IMR-90 (cell line): Measurements from ENCODE around the gene SYT15B. TPM values are rescaled to one million over a fixed set of nuclear protein-coding genes. Genes with fewer than 3 reads are reported as not detected.
"Not testable (repeated sequence)": the region's sequence is repeated elsewhere in the genome, so short reads cannot be mapped to it uniquely, and the experiment has no call there.

ENCODE experiments used
- ATAC-seq: fragments of 200-7000 bp; cut with Tn5 transposase; 2 replicates; pipeline ENCODE4 v1.9.1; 2020; ENCODE audit warnings: low read depth, mild to moderate bottlenecking, moderate library complexity
- BruUV-seq: library from RNA; stranded (reverse); fragments of 400-500 nt; replicated peaks from 2 replicates; lab custom pipeline; 2021; lab: Mats Ljungman, UMichigan
- CTCF ChIA-PET: fragments of 300-600 bp; formaldehyde crosslinking; extraction: SDS; loops from one replicate; lab custom pipeline; 2021; ENCODE audit warnings: antibody characterized with exemption; lab: Yijun Ruan, JAX
- POLR2A ChIA-PET: fragments of 300-600 bp; sonication (Branson Sonifier 250); formaldehyde crosslinking; loops from one replicate; lab custom pipeline; 2022; ENCODE audit warnings: antibody characterized with exemption; ENCODE audit not compliant: unreplicated experiment; lab: Charles Lee
- DNase-seq: peaks from one replicate; pipeline ENCODE4 v3.0.0; 2013
- H2AFZ ChIP-seq: replicated peaks from 2 replicates; pipeline ENCODE3; 2013; ENCODE audit warnings: low read length, mild to moderate bottlenecking; ENCODE audit not compliant: poor library complexity
- H2AK5ac ChIP-seq: 2 replicates; pipeline ENCODE4 v1.6.1; 2013; ENCODE audit warnings: low read depth, low read length, inconsistent platforms
- H2AK9ac ChIP-seq: replicated peaks from 2 replicates; pipeline ENCODE3; 2013; ENCODE audit warnings: mild to moderate bottlenecking, low read depth, low read length, moderate library complexity; ENCODE audit not compliant: poor library complexity
- H2BK120ac ChIP-seq: 2 replicates; pipeline ENCODE4 v1.6.1; 2013; ENCODE audit warnings: low read depth, low read length, inconsistent platforms
- H2BK15ac ChIP-seq: 3 replicates; pipeline ENCODE4 v1.6.1; 2013; ENCODE audit warnings: low read depth, low read length, inconsistent platforms
- H2BK20ac ChIP-seq: 2 replicates; pipeline ENCODE4 v1.6.1; 2013; ENCODE audit warnings: low read depth, mild to moderate bottlenecking, inconsistent platforms, low read length, moderate library complexity
- H2BK5ac ChIP-seq: 2 replicates; pipeline ENCODE4 v1.6.1; 2013; ENCODE audit warnings: mild to moderate bottlenecking, low read depth, low read length, inconsistent platforms; ENCODE audit not compliant: poor library complexity, severe bottlenecking
- H3K14ac ChIP-seq: replicated peaks from 2 replicates; pipeline ENCODE4 v1.6.1; 2013; ENCODE audit warnings: low read depth, low read length, inconsistent platforms
- H3K18ac ChIP-seq: 2 replicates; pipeline ENCODE4 v1.6.1; 2013; ENCODE audit warnings: low read depth, low read length, control low read depth
- H3K23ac ChIP-seq: 2 replicates; pipeline ENCODE4 v1.6.1; 2013; ENCODE audit warnings: low read depth, low read length, inconsistent platforms
- H3K27ac ChIP-seq: 2 replicates; pipeline ENCODE4 v1.5.1; 2013; ENCODE audit warnings: mild to moderate bottlenecking, control low read depth, low read length; ENCODE audit not compliant: insufficient read depth
- H3K27me3 ChIP-seq: 2 replicates; pipeline ENCODE4 v1.6.1; 2013; ENCODE audit warnings: low read length; ENCODE audit not compliant: control insufficient read depth, insufficient read depth
- H3K36me3 ChIP-seq: 2 replicates; pipeline ENCODE4 v1.6.1; 2013; ENCODE audit warnings: low read length, mixed read lengths; ENCODE audit not compliant: control insufficient read depth, insufficient read depth
- H3K4ac ChIP-seq: 2 replicates; pipeline ENCODE4 v1.6.1; 2013; ENCODE audit warnings: low read depth, low read length, inconsistent platforms
- H3K4me1 ChIP-seq: 2 replicates; pipeline ENCODE4 v1.6.1; 2013; ENCODE audit warnings: low read length, mixed read lengths; ENCODE audit not compliant: control insufficient read depth, insufficient read depth
- H3K4me2 ChIP-seq: 2 replicates; pipeline ENCODE4 v1.6.1; 2013; ENCODE audit warnings: low read depth, mild to moderate bottlenecking, control low read depth, low read length, moderate library complexity
- H3K4me3 ChIP-seq: 2 replicates; pipeline ENCODE4 v1.5.1; 2013; ENCODE audit warnings: low read depth, mild to moderate bottlenecking, control low read depth, low read length, moderate library complexity; ENCODE audit not compliant: insufficient read depth
- H3K56ac ChIP-seq: 2 replicates; pipeline ENCODE4 v1.6.1; 2013; ENCODE audit warnings: low read length, inconsistent platforms; ENCODE audit not compliant: insufficient read depth; ENCODE audit errors: extremely low read depth
- H3K79me1 ChIP-seq, 2 experiments: 2 replicates each; pipeline ENCODE4 v1.6.1; 2013; ENCODE audit warnings: low read length in 2 of 2, inconsistent platforms in 1 of 2, low read depth in 1 of 2
- H3K9ac ChIP-seq: 2 replicates; pipeline ENCODE4 v1.6.1; 2013; ENCODE audit warnings: low read depth, low read length, control low read depth
- H3K9me1 ChIP-seq: 2 replicates; pipeline ENCODE4 v1.6.1; 2013; ENCODE audit warnings: low read length, inconsistent platforms; ENCODE audit not compliant: insufficient read depth
- H3K9me3 ChIP-seq: 2 replicates; pipeline ENCODE4 v1.6.1; 2013; ENCODE audit warnings: low read length; ENCODE audit not compliant: control insufficient read depth, insufficient read depth
- H4K20me1 ChIP-seq: 2 replicates; pipeline ENCODE4 v1.6.1; 2013; ENCODE audit warnings: low read length, inconsistent platforms; ENCODE audit not compliant: insufficient read depth
- H4K5ac ChIP-seq: 2 replicates; pipeline ENCODE4 v1.6.1; 2013; ENCODE audit warnings: mild to moderate bottlenecking, low read depth, low read length, control low read depth
- H4K8ac ChIP-seq, 2 experiments: 2 replicates each; pipeline ENCODE4 v1.6.1; 2013; ENCODE audit warnings: low read depth in 2 of 2, low read length in 2 of 2, control low read depth in 1 of 2, inconsistent platforms in 1 of 2
- H4K91ac ChIP-seq: 2 replicates; pipeline ENCODE4 v1.6.1; 2013; ENCODE audit warnings: low read depth, low read length, inconsistent platforms; ENCODE audit not compliant: insufficient read depth
- WGBS, 2 experiments: methylation state at CpG; one replicate each; pipeline versions ENCODE4 v1.1.5 to v1.1.7; 2013; ENCODE audit warnings: missing lambda C conversion rate in 2 of 2; ENCODE audit not compliant: insufficient read length in 1 of 2; ENCODE audit errors: extremely low coverage in 2 of 2; 5-methylcytosine and 5-hydroxymethylcytosine counted together
- dilution Hi-C: fragments of 300-500 bp; cut with HindIII; formaldehyde crosslinking; loops from one replicate; pipeline ENCODE4 v1.14.3; 2018; ENCODE audit warnings: low sequenced_read_pairs; ENCODE audit not compliant: unreplicated experiment
- in situ Hi-C: fragments of 300-500 bp; cut with MboI; formaldehyde crosslinking; loops from 3 replicates; pipeline ENCODE4 v1.14.3; 2019; ENCODE audit warnings: low sequenced_read_pairs, inconsistent platforms, mixed read lengths
- intact Hi-C: fragments of 100-400 bp; cut with micrococcal nuclease; formaldehyde crosslinking; loops from 2 replicates; pipeline ENCODE4 v1.10.0; 2022
- polyA plus RNA-seq, 3 experiments: library from polyadenylated mRNA; depleted of rRNA; stranded (reverse); fragments of >200 nt; gene quantifications; 2 replicates each; pipeline ENCODE4 v1.2.3, GENCODE V29; 2012; ENCODE audit warnings: low replicate concordance in 1 of 3
- total RNA-seq: library from RNA; depleted of rRNA; stranded (reverse); fragments of >200 nt; gene quantifications from 2 replicates; pipeline ENCODE4 v1.2.3, GENCODE V29; 2012

Gene SYT15B
- total and polyA plus RNA-seq, 2 of the 4 experiments (the other 2 are of a cell fraction), result 0.54 to 0.96 TPM

DNA sequence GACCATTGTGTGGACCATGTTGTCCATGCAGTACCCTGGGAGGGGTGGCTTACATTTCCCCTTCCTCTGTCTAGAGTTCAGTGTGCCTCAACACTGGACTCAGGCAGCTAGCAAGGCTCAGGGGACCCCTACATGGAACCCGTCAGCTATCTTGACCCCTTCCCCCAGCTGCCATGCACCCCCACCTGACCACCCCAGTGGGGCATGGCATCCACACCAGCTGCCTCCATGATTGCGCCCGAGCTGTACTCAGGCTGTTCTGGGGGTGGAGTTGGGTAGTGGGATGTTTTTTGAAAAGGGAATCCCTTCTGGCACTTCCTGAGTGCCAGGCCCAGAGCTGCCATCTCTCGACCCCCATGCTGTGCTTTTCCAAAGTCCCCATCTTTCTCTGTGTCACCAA, 1.8 kb upstream of the SYT15B start:
- H3K9me3 ChIP-seq, H3K4ac ChIP-seq, H2BK120ac ChIP-seq, dilution Hi-C loops, H3K36me3 ChIP-seq, H4K5ac ChIP-seq, H3K18ac ChIP-seq, H3K27ac ChIP-seq, H4K91ac ChIP-seq, H4K20me1 ChIP-seq, H3K4me3 ChIP-seq, BruUV-seq, H2BK15ac ChIP-seq, H2BK5ac ChIP-seq, DNase-seq, ATAC-seq, CTCF ChIA-PET, H3K79me1 ChIP-seq, H2BK20ac ChIP-seq, H3K4me1 ChIP-seq, H3K56ac ChIP-seq, H2AFZ ChIP-seq, H3K4me2 ChIP-seq, in situ Hi-C loops, H2AK5ac ChIP-seq, H2AK9ac ChIP-seq, H3K9ac ChIP-seq, H3K27me3 ChIP-seq, intact Hi-C loops, H3K23ac ChIP-seq, H3K9me1 ChIP-seq, POLR2A ChIA-PET, H3K14ac ChIP-seq, H4K8ac ChIP-seq: not testable (repeated sequence)
- WGBS, 2 experiments, result no CpG with 5 or more reads among the region's 4 CpGs

DNA sequence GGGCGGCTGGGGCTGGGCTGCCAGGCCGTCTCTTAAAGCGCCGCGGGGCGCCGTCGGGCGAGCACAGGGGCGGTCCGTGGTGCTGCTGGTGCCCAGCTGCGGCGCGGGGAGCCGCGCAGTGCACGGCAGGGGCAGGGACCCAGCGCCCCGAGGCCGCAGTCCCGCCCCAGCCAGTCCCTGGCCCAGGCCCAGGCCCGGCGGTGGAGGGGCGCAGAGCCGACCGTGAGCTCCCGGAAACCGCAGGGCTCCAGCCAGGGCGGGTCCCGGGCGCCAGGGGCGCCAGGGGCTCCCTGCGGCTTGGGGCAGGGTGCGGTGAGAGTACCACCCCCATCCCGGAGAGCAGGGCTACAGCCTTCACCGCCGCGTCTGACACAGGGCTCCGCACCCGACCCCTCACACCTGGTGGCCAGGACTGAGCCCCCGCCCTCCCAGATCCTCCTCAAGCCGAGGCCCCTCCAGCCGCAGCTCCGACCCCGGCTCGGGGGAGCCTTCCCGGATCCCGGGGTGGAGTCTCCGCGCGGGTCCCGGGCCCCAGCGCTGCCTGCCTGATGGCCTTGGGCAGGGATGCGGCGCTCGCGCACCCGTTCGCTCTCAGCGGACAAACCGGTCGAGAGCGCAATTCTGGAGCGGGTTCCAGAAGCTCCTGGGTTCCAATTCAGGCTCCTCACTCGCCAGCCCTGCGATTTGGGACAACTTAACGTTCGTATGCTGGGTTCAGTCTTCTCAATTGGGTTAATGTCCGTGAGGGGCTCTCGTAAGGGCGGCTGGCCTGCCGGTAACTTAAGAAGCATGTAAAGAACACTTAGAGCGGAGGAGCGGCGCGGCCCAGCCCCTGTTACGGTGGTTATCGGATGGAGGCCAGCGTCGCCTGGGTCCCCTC, 478 bp downstream of the SYT15B start:
- dilution Hi-C loops, result not testable (repeated sequence)

More for the DNA sequence above, 478 bp downstream of the SYT15B start:
- H3K79me1 ChIP-seq, H2AFZ ChIP-seq, H3K27ac ChIP-seq, H2BK15ac ChIP-seq, H4K20me1 ChIP-seq, H2AK9ac ChIP-seq, H3K56ac ChIP-seq, H3K9me3 ChIP-seq, H2AK5ac ChIP-seq, H3K4me1 ChIP-seq, H3K27me3 ChIP-seq, H4K5ac ChIP-seq, H4K8ac ChIP-seq, H3K18ac ChIP-seq, in situ Hi-C loops, H3K4me3 ChIP-seq, H2BK20ac ChIP-seq, H4K91ac ChIP-seq, BruUV-seq, H3K36me3 ChIP-seq, H3K14ac ChIP-seq, H3K9ac ChIP-seq, H2BK5ac ChIP-seq, POLR2A ChIA-PET, H3K23ac ChIP-seq, CTCF ChIA-PET, H3K9me1 ChIP-seq, DNase-seq, intact Hi-C loops, H3K4ac ChIP-seq: not testable (repeated sequence)
- 0 out of 2 replicates have a peak overlapping the region, but pooled peaks have one; percentile 23 for H2BK120ac ChIP-seq
- ATAC-seq, result peak; percentile 60
- whole genome bisulfite sequencing, 2 experiments, result 5% methylated on average over 11 of the region's 80 CpGs; no CpG with 5 or more reads in 1 of the 2 experiments
- peak overlapping the region; percentile 70; the same call in 1 of the 2 replicates for H3K4me2 ChIP-seq
